Nephron progenitor cell (in vitro differentiated cells): Measurements from ENCODE around the gene EIF1AD.
"Not testable (repeated sequence)": the region's sequence is repeated elsewhere in the genome, so short reads cannot be mapped to it uniquely, and the experiment has no call there.

Experiments used
- DNase-seq: peaks from one replicate; pipeline ENCODE4 v3.0.0; 2021
- H3K27ac Mint-ChIP-seq: 2 replicates; pipeline ENCODE4 v1.8.0; 2021; ENCODE audit warnings: mild to moderate bottlenecking, moderate library complexity, mixed read lengths
- H3K27me3 Mint-ChIP-seq: 2 replicates; pipeline ENCODE4 v1.8.0; 2021; ENCODE audit warnings: mild to moderate bottlenecking, low read depth, mixed read lengths; ENCODE audit not compliant: poor library complexity
- H3K36me3 Mint-ChIP-seq: 2 replicates; pipeline ENCODE4 v1.8.0; 2021; ENCODE audit warnings: low read depth, mixed read lengths
- H3K4me1 Mint-ChIP-seq: 2 replicates; pipeline ENCODE4 v1.8.0; 2021; ENCODE audit warnings: mixed read lengths
- H3K4me3 Mint-ChIP-seq: 2 replicates; pipeline ENCODE4 v1.8.0; 2021; ENCODE audit warnings: mild to moderate bottlenecking, moderate library complexity, mixed read lengths
- H3K9me3 Mint-ChIP-seq: 2 replicates; pipeline ENCODE4 v1.8.0; 2021; ENCODE audit warnings: mild to moderate bottlenecking, moderate library complexity, mixed read lengths
- TF ChIP-seq, protein P1 (sequence below): fragments of 200-600 bp; sonication (generic); IDR thresholded peaks from 2 replicates; pipeline ENCODE4 v1.5.0; 2021; ENCODE audit warnings: antibody characterized with exemption

Gene EIF1AD

DNA sequence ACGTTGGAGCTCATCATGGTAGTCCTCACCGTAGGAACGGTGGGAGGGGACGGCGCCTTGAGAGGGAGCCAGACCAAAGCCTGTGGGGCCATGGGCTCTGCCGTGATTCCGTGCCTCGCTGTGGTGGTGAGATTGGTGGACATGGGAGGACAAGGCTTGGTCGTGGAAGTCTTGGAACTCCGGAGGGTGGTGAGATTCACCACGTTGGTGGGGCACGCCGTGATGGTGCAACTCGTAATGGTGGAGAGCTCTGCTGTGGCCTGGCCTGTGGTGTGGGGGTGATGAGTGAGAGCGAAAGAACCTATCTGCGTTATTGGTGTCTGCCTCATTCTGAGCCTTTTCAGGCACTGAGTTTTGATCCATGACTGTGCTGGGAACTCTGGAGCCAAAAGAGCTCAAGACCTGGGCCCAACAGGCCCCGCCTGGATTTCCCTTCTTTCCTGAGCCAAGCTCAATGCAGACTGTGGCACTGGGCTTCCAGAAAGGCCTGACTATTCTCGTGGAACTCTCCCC lies 24.1 kb upstream of the EIF1AD start, which contains the start of gene CATSPER1:
Gene CATSPER1, minus strand, starts transcription at position 463 of the 513 bp plus-strand sequence. Its CDS starts 100 bp downstream, at position 363.
- TF ChIP-seq, protein P1, sequence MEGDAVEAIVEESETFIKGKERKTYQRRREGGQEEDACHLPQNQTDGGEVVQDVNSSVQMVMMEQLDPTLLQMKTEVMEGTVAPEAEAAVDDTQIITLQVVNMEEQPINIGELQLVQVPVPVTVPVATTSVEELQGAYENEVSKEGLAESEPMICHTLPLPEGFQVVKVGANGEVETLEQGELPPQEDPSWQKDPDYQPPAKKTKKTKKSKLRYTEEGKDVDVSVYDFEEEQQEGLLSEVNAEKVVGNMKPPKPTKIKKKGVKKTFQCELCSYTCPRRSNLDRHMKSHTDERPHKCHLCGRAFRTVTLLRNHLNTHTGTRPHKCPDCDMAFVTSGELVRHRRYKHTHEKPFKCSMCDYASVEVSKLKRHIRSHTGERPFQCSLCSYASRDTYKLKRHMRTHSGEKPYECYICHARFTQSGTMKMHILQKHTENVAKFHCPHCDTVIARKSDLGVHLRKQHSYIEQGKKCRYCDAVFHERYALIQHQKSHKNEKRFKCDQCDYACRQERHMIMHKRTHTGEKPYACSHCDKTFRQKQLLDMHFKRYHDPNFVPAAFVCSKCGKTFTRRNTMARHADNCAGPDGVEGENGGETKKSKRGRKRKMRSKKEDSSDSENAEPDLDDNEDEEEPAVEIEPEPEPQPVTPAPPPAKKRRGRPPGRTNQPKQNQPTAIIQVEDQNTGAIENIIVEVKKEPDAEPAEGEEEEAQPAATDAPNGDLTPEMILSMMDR, result no peak
- H3K27me3 Mint-ChIP-seq, result peaks cover 65% of the 10 kb centered on the region
- no peak within 1 kb of the TSS for H3K4me3 Mint-ChIP-seq
- H3K4me1 Mint-ChIP-seq, result no peaks in the 10 kb centered on the region
- DNase-seq, result no peak
- H3K9me3 Mint-ChIP-seq, result no peaks in the 10 kb centered on the region
- H3K27ac Mint-ChIP-seq, result no peak within 1 kb of the TSS
- no peaks in the 10 kb centered on the region for H3K36me3 Mint-ChIP-seq

DNA sequence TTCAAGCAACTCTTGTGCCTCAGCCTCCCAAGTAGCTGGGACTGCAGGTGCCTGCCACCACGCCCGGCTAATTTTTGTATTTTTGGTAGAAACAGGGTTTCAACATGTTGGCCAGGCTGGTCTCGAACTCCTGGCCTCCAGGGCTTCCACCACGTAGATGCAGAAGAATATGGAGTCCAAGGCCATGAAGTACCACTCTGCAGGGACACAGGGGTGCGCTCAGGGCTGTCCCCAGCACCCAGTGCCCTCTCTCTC lies 21.2 kb upstream of the EIF1AD start:
- peaks cover 51% of the 10 kb centered on the region for H3K27me3 Mint-ChIP-seq
- not testable (repeated sequence) for H3K36me3 Mint-ChIP-seq, H3K27ac Mint-ChIP-seq, H3K4me1 Mint-ChIP-seq, H3K9me3 Mint-ChIP-seq, H3K4me3 Mint-ChIP-seq, DNase-seq

DNA sequence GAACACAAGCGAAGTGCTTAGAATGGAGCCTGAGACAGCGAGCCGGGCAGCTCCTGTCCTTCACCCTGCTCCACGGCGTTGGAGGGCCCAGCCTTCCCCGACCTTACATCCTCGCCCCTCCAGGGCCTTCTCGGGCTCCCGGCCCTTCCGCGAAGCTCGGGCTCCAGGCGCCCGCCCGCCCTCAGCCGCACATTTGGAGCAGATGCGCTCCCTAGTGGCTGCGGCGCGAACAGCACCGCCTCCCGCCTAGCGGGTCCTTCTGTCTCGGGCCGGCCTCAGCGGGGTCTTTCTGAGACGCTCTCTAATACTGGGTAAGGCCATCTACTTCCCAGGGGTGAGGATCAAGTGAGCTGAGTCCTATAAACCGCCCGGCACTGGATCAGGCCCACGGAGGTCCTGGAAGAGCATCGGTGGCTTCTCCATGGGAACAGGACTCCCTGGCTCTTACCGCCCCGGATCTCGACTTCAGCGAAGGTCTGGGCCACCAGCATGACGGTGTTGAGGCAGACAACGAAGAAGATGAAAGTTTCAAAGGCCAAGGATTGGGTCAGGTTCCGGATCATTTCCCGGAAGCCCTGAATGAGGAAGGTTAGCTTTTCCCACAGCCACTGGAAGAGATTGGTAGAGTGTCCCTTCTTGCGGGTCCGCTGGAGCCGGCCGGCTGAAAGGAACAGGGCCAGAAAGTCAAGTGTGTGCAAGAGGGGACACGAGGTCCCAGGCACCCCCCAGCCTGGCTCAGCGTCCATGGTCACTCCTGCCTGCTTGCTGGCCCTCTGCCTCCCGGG lies 20.6 kb upstream of the EIF1AD start:
- Mint-ChIP-seq H3K36me3 (no peaks in the 10 kb centered on the region), H3K9me3 (no peaks in the 10 kb centered on the region), H3K4me3 (no peak overlapping the region), H3K4me1 (no peaks in the 10 kb centered on the region), H3K27ac (no peak overlapping the region), H3K27me3 (peaks cover 49% of the 10 kb centered on the region)
- peak; percentile 94 for DNase-seq
- TF ChIP-seq, protein P1, result peak; percentile 97

DNA sequence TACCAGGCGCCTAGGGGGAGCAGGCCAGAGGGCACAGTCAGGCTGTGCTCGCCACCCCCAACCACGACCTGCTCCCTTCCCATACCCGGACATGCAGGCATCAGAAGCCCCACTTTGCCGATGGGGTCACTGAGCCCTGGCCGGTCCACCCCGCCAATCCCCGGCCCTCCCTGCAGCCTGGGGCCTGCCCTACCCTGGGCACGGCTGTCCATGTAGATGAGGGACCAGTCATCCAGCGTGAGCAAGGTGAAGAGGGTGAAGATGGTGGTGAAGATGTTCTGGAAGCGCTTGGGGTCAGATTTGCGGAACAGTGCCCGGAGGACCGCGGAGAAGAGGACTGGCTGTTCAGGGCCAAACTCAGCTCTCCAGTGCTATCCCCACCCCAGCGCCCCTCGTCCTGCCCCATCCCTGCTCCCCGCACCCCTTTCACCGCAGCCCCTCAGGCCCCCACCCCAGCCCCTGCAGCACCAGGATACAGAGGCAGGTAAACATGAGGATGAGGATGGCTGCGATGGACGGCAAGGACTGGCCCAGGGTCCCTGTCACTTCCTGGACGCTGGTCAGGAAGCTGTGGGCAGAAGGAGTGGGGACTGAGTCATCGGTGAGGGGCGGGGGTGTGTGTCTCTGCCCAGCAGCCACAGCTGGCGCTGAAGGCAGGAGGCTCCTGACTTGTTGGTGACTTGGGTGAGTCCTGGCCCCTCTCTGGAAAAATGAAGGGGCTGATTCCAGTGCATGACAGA lies 18.8 kb upstream of the EIF1AD start:
- Mint-ChIP-seq H3K4me1 (no peaks in the 10 kb centered on the region), H3K4me3 (no peak overlapping the region), H3K36me3 (no peaks in the 10 kb centered on the region), H3K9me3 (no peaks in the 10 kb centered on the region), H3K27ac (no peak overlapping the region), H3K27me3 (peaks cover 39% of the 10 kb centered on the region)
- DNase-seq, result no peak
- TF ChIP-seq, protein P1, result no peak

DNA sequence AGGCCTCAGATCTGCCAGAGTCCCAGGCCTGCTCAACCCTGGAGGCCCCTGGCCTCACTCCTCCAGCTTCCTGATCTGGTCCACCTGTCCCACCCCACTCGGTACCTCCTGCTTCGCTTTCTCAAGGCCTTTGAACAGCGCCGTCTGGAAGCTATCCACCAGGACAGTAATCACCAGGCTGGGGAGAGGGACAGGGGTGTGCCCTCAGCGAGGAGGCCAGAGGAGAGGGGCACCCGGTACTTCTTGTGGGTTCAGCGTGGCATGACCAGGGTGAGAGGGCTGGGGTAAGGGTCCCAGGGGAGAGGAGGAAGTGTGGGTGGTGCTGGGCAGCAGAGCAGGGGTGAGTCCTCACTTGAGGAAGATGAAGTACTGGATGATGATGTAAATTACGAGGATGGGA lies 18.3 kb upstream of the EIF1AD start:
- no peaks in the 10 kb centered on the region for H3K9me3 Mint-ChIP-seq
- H3K27ac Mint-ChIP-seq, result no peak overlapping the region
- no peaks in the 10 kb centered on the region for H3K36me3 Mint-ChIP-seq

DNA sequence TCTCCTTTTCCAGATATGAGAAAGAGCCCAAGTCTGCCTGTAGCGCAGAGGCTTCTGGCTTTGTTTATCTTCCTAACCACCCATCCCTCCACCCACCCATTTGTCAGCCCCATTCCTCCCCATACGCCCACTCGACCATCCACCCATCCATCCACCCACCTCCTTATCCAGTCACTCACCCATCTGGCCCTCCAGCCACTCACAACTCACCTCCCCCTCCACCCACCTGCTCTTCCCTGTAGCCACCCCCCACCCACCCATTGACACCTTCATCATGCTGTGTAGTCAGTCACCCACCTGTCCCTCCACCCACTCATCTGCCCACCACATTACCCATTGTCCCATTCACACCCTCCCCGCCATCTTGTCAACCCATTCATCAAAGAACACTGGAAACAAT lies 15.4 kb upstream of the EIF1AD start:
- DNase-seq, result no peak
- H3K27ac Mint-ChIP-seq, result no peak overlapping the region
- H3K4me3 Mint-ChIP-seq, result no peak overlapping the region
- peaks cover 27% of the 10 kb centered on the region for H3K27me3 Mint-ChIP-seq
- TF ChIP-seq, protein P1, result no peak
- no peaks in the 10 kb centered on the region for H3K36me3 Mint-ChIP-seq
- H3K9me3 Mint-ChIP-seq, result no peaks in the 10 kb centered on the region
- H3K4me1 Mint-ChIP-seq, result no peaks in the 10 kb centered on the region

More for the DNA sequence above, 18.3 kb upstream of the EIF1AD start:
- no peak for DNase-seq
- TF ChIP-seq, protein P1, result no peak
- H3K4me3 Mint-ChIP-seq, result no peak overlapping the region
- H3K27me3 Mint-ChIP-seq, result peaks cover 37% of the 10 kb centered on the region
- no peaks in the 10 kb centered on the region for H3K4me1 Mint-ChIP-seq
